H1 (cell line): ENCODE results near the gene CRYM. TPM values are rescaled to one million over a fixed set of nuclear protein-coding genes. Genes with fewer than 3 reads are reported as not detected.

Source experiments
- CTCF ChIA-PET: fragments of 300-600 bp; sonication (Branson Sonifier 250); formaldehyde crosslinking; loops from one replicate; lab custom pipeline; 2021; ENCODE audit not compliant: partially characterized antibody; lab: Charles Lee
- POLR2A ChIA-PET: fragments of 300-600 bp; sonication (Branson Sonifier 250); formaldehyde crosslinking; loops from one replicate; lab custom pipeline; 2021; ENCODE audit warnings: inconsistent platforms; ENCODE audit not compliant: partially characterized antibody; lab: Charles Lee
- DNase-seq, 2 experiments: peaks; one replicate each; pipeline versions ENCODE4 v3.0.0 to v3.0.0-alpha.2; 2010 to 2022; ENCODE audit warnings: low spot score in 2 of 2, low read depth in 1 of 2, mixed read lengths in 1 of 2
- FAIRE-seq: peaks from 2 replicates; lab custom pipeline; 2011; peaks lifted over from hg19 to GRCh38; lab: Jason Lieb, UNC
- H2AFZ ChIP-seq: 2 replicates; pipeline ENCODE4 v1.8.1; 2012; ENCODE audit warnings: low read length, inconsistent platforms
- H2AK5ac ChIP-seq: 2 replicates; pipeline ENCODE4 v1.6.1; 2013; ENCODE audit warnings: low read depth, low read length
- H2BK120ac ChIP-seq: replicated peaks from 2 replicates; pipeline ENCODE3; 2013; ENCODE audit warnings: low read depth, low read length, inconsistent platforms
- H2BK12ac ChIP-seq: 2 replicates; pipeline ENCODE4 v1.6.1; 2013; ENCODE audit warnings: low read depth, low read length
- H2BK15ac ChIP-seq: 2 replicates; pipeline ENCODE4 v1.6.1; 2013; ENCODE audit warnings: low read length
- H2BK20ac ChIP-seq: 2 replicates; pipeline ENCODE4 v1.6.1; 2013; ENCODE audit warnings: low read length
- H2BK5ac ChIP-seq: 2 replicates; pipeline ENCODE4 v1.6.1; 2013; ENCODE audit warnings: low read depth, low read length
- H3K14ac ChIP-seq: 2 replicates; pipeline ENCODE4 v1.6.1; 2013; ENCODE audit warnings: inconsistent platforms; ENCODE audit not compliant: insufficient read length
- H3K18ac ChIP-seq: 2 replicates; pipeline ENCODE4 v1.6.1; 2013; ENCODE audit warnings: low read length; ENCODE audit errors: extremely low read depth
- H3K23ac ChIP-seq: 2 replicates; pipeline ENCODE4 v1.6.1; 2013; ENCODE audit warnings: inconsistent platforms; ENCODE audit not compliant: insufficient read length
- H3K23me2 ChIP-seq: 2 replicates; pipeline ENCODE4 v1.6.1; 2013; ENCODE audit warnings: low read depth, low read length
- H3K27ac ChIP-seq: 2 replicates; pipeline ENCODE4 v1.6.1; 2011; ENCODE audit warnings: low read depth, low read length, inconsistent platforms
- H3K27me3 ChIP-seq, 4 experiments: replicated peaks in 1 of 4; 1 replicate in 1 of 4; 2 replicates in 3 of 4; pipeline versions ENCODE4 v1.6.1 to v1.8.1; 2011 to 2013; ENCODE audit warnings: low read length in 3 of 4, mild to moderate bottlenecking in 3 of 4, inconsistent platforms in 2 of 4, mixed read lengths in 2 of 4, moderate library complexity in 1 of 4; ENCODE audit not compliant: control insufficient read depth in 3 of 4, insufficient read depth in 3 of 4; ENCODE audit errors: extremely low read depth in 1 of 4
- H3K36me3 ChIP-seq, 4 experiments: 2 replicates each; pipeline versions ENCODE4 v1.6.1 to v1.8.1; 2011 to 2013; ENCODE audit warnings: mild to moderate bottlenecking in 4 of 4, low read length in 3 of 4, moderate library complexity in 2 of 4, control low read depth in 1 of 4, inconsistent platforms in 1 of 4; ENCODE audit not compliant: insufficient read depth in 4 of 4, control insufficient read depth in 2 of 4
- H3K4ac ChIP-seq: replicated peaks from 2 replicates; pipeline ENCODE3; 2013; ENCODE audit warnings: low read length, low read depth, mixed read lengths, inconsistent platforms; ENCODE audit not compliant: insufficient read length
- H3K4me1 ChIP-seq, 4 experiments: replicated peaks in 1 of 4; 1 replicate in 1 of 4; 2 replicates in 3 of 4; pipeline versions ENCODE4 v1.6.1 to v1.8.1; 2011 to 2013; ENCODE audit warnings: low read length in 3 of 4, inconsistent platforms in 2 of 4, mixed read lengths in 1 of 4; ENCODE audit not compliant: insufficient read depth in 4 of 4, control insufficient read depth in 3 of 4
- H3K4me2 ChIP-seq, 2 experiments: 2 replicates each; pipeline versions ENCODE4 v1.6.1 to v1.8.1; 2011 to 2013; ENCODE audit warnings: low read depth in 2 of 2, low read length in 2 of 2, control low read depth in 1 of 2, inconsistent platforms in 1 of 2, mild to moderate bottlenecking in 1 of 2; ENCODE audit not compliant: insufficient read depth in 1 of 2
- H3K4me3 ChIP-seq, 4 experiments: fragments of 200-600, 300-600 bp in 1 of 4; sonication (generic), shearing (Covaris generic), sonication (Bioruptor Twin) in 1 of 4; 2 replicates each; pipeline versions ENCODE4 v1.5.1 to v1.8.1; 2011 to 2016; ENCODE audit warnings: low read length in 4 of 4, low read depth in 3 of 4, control low read depth in 2 of 4, inconsistent platforms in 2 of 4, mild to moderate bottlenecking in 2 of 4, mixed read lengths in 1 of 4, moderate library complexity in 1 of 4; ENCODE audit not compliant: insufficient read depth in 2 of 4; ENCODE audit errors: extremely low read depth in 1 of 4
- H3K56ac ChIP-seq: replicated peaks from 2 replicates; pipeline ENCODE3; 2013; ENCODE audit warnings: low read depth, mild to moderate bottlenecking, mixed read lengths, low read length, inconsistent platforms; ENCODE audit not compliant: insufficient read length
- H3K79me1 ChIP-seq: 2 replicates; pipeline ENCODE4 v1.6.1; 2013; ENCODE audit warnings: low read depth, low read length, control low read depth
- H3K79me2 ChIP-seq, 2 experiments: 2 replicates each; pipeline versions ENCODE4 v1.6.1 to v1.8.1; 2012 to 2013; ENCODE audit warnings: low read length in 2 of 2, mild to moderate bottlenecking in 2 of 2, inconsistent platforms in 1 of 2; ENCODE audit not compliant: insufficient read depth in 2 of 2, control insufficient read depth in 1 of 2
- H3K9ac ChIP-seq, 4 experiments: replicated peaks in 1 of 4; 1 replicate in 1 of 4; 2 replicates in 3 of 4; pipeline versions ENCODE4 v1.6.1 to v1.8.1; 2011 to 2013; ENCODE audit warnings: low read depth in 3 of 4, low read length in 3 of 4, control low read depth in 2 of 4, mild to moderate bottlenecking in 2 of 4, moderate library complexity in 2 of 4, inconsistent platforms in 1 of 4; ENCODE audit errors: extremely low read depth in 1 of 4
- H3K9me3 ChIP-seq, 2 experiments: 2 replicates each; pipeline versions ENCODE4 v1.6.1 to v1.8.1; 2012 to 2013; ENCODE audit warnings: mild to moderate bottlenecking in 2 of 2, moderate library complexity in 2 of 2, control low read depth in 1 of 2, inconsistent platforms in 1 of 2, low read depth in 1 of 2, low read length in 1 of 2, mixed read lengths in 1 of 2; ENCODE audit not compliant: insufficient read depth in 2 of 2
- H4K20me1 ChIP-seq, 2 experiments: replicated peaks in 1 of 2; 2 replicates each; pipeline versions ENCODE3 to v1.8.1; 2011 to 2013; ENCODE audit warnings: inconsistent platforms in 2 of 2, low read length in 2 of 2, mild to moderate bottlenecking in 1 of 2; ENCODE audit not compliant: insufficient read depth in 2 of 2, control insufficient read depth in 1 of 2
- H4K5ac ChIP-seq: 2 replicates; pipeline ENCODE4 v1.6.1; 2013; ENCODE audit warnings: low read length, low read depth, mixed read lengths, inconsistent platforms; ENCODE audit not compliant: insufficient read length
- H4K8ac ChIP-seq: 2 replicates; pipeline ENCODE4 v1.8.0; 2013; ENCODE audit warnings: mild to moderate bottlenecking, moderate library complexity, low read length, inconsistent platforms; ENCODE audit not compliant: insufficient read depth; ENCODE audit errors: extremely low read depth
- H4K91ac ChIP-seq: replicated peaks from 2 replicates; pipeline ENCODE3; 2013; ENCODE audit warnings: low read length, mixed read lengths, inconsistent platforms; ENCODE audit not compliant: insufficient read length
- ATF3 ChIP-seq: IDR thresholded peaks from 2 replicates; pipeline ENCODE4 v1.6.1; 2011; ENCODE audit warnings: low read depth, mild to moderate bottlenecking, low read length; ENCODE audit not compliant: insufficient read depth
- BACH1 ChIP-seq: IDR thresholded peaks from 2 replicates; pipeline ENCODE4 v1.6.1; 2012; ENCODE audit warnings: low read length, improper control_type of control experiment
- BCL11A ChIP-seq, 2 experiments: IDR thresholded peaks; one replicate each; pipeline ENCODE4 v1.6.1; 2011; ENCODE audit warnings: low read depth in 2 of 2, low read length in 2 of 2, mild to moderate bottlenecking in 2 of 2
- BRCA1 ChIP-seq: IDR thresholded peaks from 2 replicates; pipeline ENCODE4 v1.6.1; 2012; ENCODE audit warnings: low read depth, low read length, improper control_type of control experiment
- GABPA ChIP-seq: IDR thresholded peaks from 2 replicates; pipeline ENCODE4 v1.6.1; 2011; ENCODE audit warnings: mild to moderate bottlenecking, low read length, moderate library complexity, borderline replicate concordance; ENCODE audit not compliant: insufficient read depth
- GTF2F1 ChIP-seq: IDR thresholded peaks from 2 replicates; pipeline ENCODE4 v1.6.1; 2012; ENCODE audit warnings: low read depth, low read length, improper control_type of control experiment, borderline replicate concordance
- KDM4A ChIP-seq: IDR thresholded peaks from one replicate; pipeline ENCODE4 v1.7.1; 2012; ENCODE audit warnings: low read depth, mild to moderate bottlenecking, moderate library complexity, low read length, inconsistent platforms; ENCODE audit not compliant: severe bottlenecking
- KDM5A ChIP-seq: fragments of 200-600 bp; IDR thresholded peaks from 2 replicates; pipeline ENCODE4 v1.7.1; 2012; ENCODE audit warnings: mild to moderate bottlenecking, low read length, inconsistent platforms, mixed read lengths
- NANOG ChIP-seq: IDR thresholded peaks from 2 replicates; pipeline ENCODE4 v1.6.1; 2011; ENCODE audit warnings: low read length, low read depth, mild to moderate bottlenecking, inconsistent platforms; ENCODE audit not compliant: insufficient read depth, poor library complexity, severe bottlenecking
- NRF1 ChIP-seq: IDR thresholded peaks from 2 replicates; pipeline ENCODE4 v1.6.1; 2011; ENCODE audit warnings: mild to moderate bottlenecking, low read depth, low read length, improper control_type of control experiment
- POLR2AphosphoS5 ChIP-seq: IDR thresholded peaks from 2 replicates; pipeline ENCODE4 v1.6.1; 2011; ENCODE audit warnings: low read depth, low read length
- RXRA ChIP-seq: IDR thresholded peaks from 2 replicates; pipeline ENCODE4 v1.6.1; 2011; ENCODE audit warnings: low read depth, mild to moderate bottlenecking, low read length, moderate library complexity; ENCODE audit not compliant: insufficient read depth
- TAF1 ChIP-seq: IDR thresholded peaks from 2 replicates; pipeline ENCODE4 v1.6.1; 2011; ENCODE audit warnings: mild to moderate bottlenecking, low read depth, low read length
- TAF7 ChIP-seq: optimal IDR thresholded peaks from 2 replicates; pipeline ENCODE3; 2011; ENCODE audit warnings: low read depth, mild to moderate bottlenecking, inconsistent platforms, low read length, moderate library complexity, borderline replicate concordance
- TBP ChIP-seq: IDR thresholded peaks from 2 replicates; pipeline ENCODE4 v1.6.1; 2011; ENCODE audit warnings: low read depth, low read length, improper control_type of control experiment
- WGBS, 2 experiments: shearing (Covaris generic) in 1 of 2; methylation state at CpG; one replicate each; pipeline versions ENCODE4 v1.1.6 to v1.1.7; 2013 to 2015; ENCODE audit warnings: low lambda C conversion rate in 2 of 2, mixed read lengths in 2 of 2, inconsistent platforms in 1 of 2, low coverage in 1 of 2, missing lambda C conversion rate in 1 of 2; ENCODE audit not compliant: insufficient replicate concordance in 2 of 2, insufficient coverage in 1 of 2, insufficient read length in 1 of 2; ENCODE audit errors: extremely low coverage in 1 of 2, missing lambda C conversion rate in 1 of 2; 5-methylcytosine and 5-hydroxymethylcytosine counted together
- polyA plus RNA-seq, 7 experiments: library from polyadenylated mRNA; depleted of rRNA in 3 of 7; stranded (reverse) in 5 of 7; unstranded in 2 of 7; fragments of >200 nt in 5 of 7; fragments of 200-250 nt in 2 of 7; gene quantifications; 1 replicate in 5 of 7; 2 replicates in 1 of 7; 4 replicates in 1 of 7; pipeline versions ENCODE4 v1.2.1 to v1.2.3, GENCODE V29; 2011 to 2013; ENCODE audit warnings: missing spikeins in 2 of 7, mixed read lengths in 2 of 7
- total RNA-seq: library from RNA; stranded (reverse); fragmentation: NEBNext Ultra II Directional; extraction: Animal tissue kit (Norgen Biotek cat#: 25700); gene quantifications from 2 replicates; pipeline ENCODE4 v1.2.1, GENCODE V29; 2021

Gene CRYM
- total and polyA plus RNA-seq, 2 of the 8 experiments (the other 6 are each of a cell fraction or from before 2014, with no cell fraction given), result 12.9 to 40.4 TPM

GRCh38 chr16:21218153-21218552, 59.9 kb downstream of the CRYM start:
- Histone ChIP-seq H3K4me2 (no peak overlapping the region), H3K4ac (no peak overlapping the region), H4K20me1 (no peaks in the 10 kb centered on the region), H3K23ac (no peak overlapping the region), H3K79me2 (no peaks in the 10 kb centered on the region), H2BK5ac (no peak overlapping the region), H3K9ac (no peak overlapping the region), H4K8ac (no peak overlapping the region), H3K79me1 (no peaks in the 10 kb centered on the region), H4K91ac (no peak overlapping the region), H3K27me3 (no peaks in the 10 kb centered on the region), H3K27ac (no peak overlapping the region), H3K14ac (no peak overlapping the region), H2BK20ac (no peak overlapping the region), H3K36me3 (no peaks in the 10 kb centered on the region), H2AFZ (no peak overlapping the region; the same call in 1 of the 2 replicates), H2BK15ac (no peak overlapping the region), H3K4me3 (no peak overlapping the region), H3K18ac (no peak overlapping the region), H2BK12ac (no peak overlapping the region), H2AK5ac (no peak overlapping the region), H2BK120ac (no peak overlapping the region), H3K56ac (no peak overlapping the region), H3K23me2 (no peaks in the 10 kb centered on the region), H3K9me3 (no peaks in the 10 kb centered on the region), H4K5ac (no peak overlapping the region), H3K4me1 (peaks cover 3 to 13% (median 9%) of the 10 kb centered on the region in 4 experiments; a peak in 6 of 7 replicates)
- DNase-seq (no peak), FAIRE-seq (no peak)
- ChIA-PET POLR2A (no interaction called here), CTCF (interaction anchor here (0.6 kb wide), 1 partner anchor 343 kb away, joined by 3 read pairs; no protein-coding TSS in a partner anchor)
- 89% methylated on average over 7 of the region's 7 CpGs; no CpG with 5 or more reads in 1 of the 2 experiments for WGBS, 2 experiments
- TF ChIP-seq ATF3, result no peak
- no peak for TF ChIP-seq POLR2AphosphoS5
- TF ChIP-seq KDM5A, result no peak
- TF ChIP-seq TBP, result no peak
- no peak for TF ChIP-seq KDM4A
- TF ChIP-seq BACH1, result no peak
- no peak for TF ChIP-seq NRF1
- no peak for TF ChIP-seq BCL11A (IDR thresholded peaks at IDR 0.05; ENCODE audit: low read depth in 2 of 2, low read length in 2 of 2)
- no peak for TF ChIP-seq BRCA1
- no peak for TF ChIP-seq NANOG
- no peak for TF ChIP-seq TAF1
- no peak for TF ChIP-seq GTF2F1
- TF ChIP-seq TAF7, result no peak
- no peak for TF ChIP-seq RXRA
- no peak for TF ChIP-seq GABPA
